T1000 (cell line): Measurements from ENCODE around the gene EPB41L1.

Experiments used
- DNase-seq: peaks from one replicate; lab custom pipeline; 2025; ENCODE audit warnings: mixed read lengths; lab: John Stamatoyannopoulos, UW

EPB41L1 gene

GRCh38 chr20:36193977-36194712 lies 39.6 kb downstream of the EPB41L1 start:
- no peak for DNase-seq

GRCh38 chr20:36196676-36197075 lies 42.1 kb downstream of the EPB41L1 start:
- no peak for DNase-seq

GRCh38 chr20:36197271-36197670 lies 42.7 kb downstream of the EPB41L1 start:
- DNase-seq, result no peak

DNA sequence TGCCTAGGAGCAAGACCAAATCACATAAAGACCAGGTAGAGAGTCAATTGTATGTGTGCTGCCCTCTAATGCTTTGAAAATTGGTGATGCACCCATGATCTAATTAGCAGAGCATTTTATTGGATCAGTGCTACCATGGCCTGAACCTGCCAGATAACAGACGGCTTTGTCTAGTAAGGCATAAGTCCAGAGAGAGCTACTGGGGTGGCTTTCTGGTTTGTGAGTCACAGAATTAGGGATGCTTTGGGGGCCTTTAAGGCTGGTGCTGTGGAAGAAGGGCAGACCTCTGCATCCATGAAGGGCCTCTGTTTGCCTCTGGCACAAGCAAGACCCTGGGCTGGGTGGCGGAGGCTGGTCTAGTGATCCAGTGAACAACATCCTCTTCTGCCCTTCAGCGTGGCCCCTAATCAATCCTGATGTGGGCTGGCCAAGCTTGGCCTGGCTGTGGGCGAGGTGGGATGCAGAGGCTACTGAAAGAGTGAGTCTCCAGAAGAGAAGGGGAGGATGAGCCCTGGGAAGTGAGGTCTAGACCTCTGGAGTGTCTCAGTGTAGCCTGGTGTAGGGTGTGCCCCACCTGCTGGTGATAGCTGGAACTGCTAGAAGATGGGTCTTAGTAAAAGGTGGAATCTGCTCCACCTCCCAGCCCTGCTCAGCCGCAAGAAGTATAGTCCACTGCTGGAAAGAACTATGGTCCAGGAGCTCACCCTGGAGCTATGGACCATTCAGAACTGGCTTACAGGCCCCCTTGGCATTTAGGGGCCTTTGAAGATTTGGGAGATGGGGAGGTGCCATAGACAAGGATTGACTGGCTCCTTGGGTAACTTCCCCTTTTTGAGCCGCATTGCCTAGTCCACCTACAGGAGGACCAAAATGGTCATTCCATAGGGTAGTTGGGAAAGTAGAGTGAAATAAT lies 45.1 kb downstream of the EPB41L1 start:
- peak; percentile 71 for DNase-seq

- no peak for DNase-seq
Measured at GRCh38 chr20:36200451-36200850, 45.9 kb downstream of the EPB41L1 start.

DNA sequence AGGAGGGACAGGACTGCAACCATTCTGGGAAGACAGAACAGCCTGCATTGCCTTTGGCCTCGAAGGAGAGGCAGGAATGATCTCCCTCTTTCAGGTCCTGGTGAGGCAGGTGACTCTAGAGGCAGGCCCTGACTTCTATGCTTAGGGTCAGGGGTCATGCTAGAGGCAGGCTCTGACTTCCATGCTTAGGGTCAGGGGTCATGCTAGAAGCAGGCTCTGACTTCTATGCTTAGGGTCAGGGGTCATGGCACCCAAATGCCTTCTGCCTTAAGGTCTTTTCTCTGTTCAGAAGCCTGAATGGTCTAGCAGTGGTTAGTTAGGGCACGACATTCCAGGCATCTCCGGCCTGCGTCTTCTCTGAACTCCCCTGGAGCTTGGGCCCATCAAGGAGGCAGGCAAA lies 46.7 kb downstream of the EPB41L1 start:
- DNase-seq, result no peak

DNA sequence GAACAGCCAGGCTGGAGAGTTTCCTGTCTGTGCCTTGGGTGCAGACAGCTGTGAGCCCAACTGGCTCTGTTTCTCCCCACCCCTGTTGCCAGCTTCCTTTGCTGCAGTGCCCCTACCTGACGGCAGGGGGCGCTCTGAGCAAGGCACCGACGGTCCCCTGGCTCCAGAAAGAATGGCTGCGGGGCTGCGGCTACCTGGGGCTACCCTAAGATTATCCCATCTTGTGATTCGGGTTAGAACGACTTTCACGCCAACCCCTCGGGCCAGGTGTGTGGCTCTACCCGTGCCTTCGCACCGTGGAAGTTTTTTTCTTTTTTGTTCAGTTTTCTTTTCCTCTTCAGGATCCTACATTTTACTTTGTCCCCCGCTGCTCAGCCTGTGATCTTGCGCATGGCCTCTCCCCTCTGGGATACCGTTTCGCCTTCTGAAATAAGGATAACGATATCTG lies 48.4 kb downstream of the EPB41L1 start:
- peak; percentile 57 for DNase-seq

GRCh38 chr20:36203861-36204260 lies 49.3 kb downstream of the EPB41L1 start:
- no peak for DNase-seq

GRCh38 chr20:36205026-36205425 lies 50.5 kb downstream of the EPB41L1 start:
- DNase-seq, result no peak

DNA sequence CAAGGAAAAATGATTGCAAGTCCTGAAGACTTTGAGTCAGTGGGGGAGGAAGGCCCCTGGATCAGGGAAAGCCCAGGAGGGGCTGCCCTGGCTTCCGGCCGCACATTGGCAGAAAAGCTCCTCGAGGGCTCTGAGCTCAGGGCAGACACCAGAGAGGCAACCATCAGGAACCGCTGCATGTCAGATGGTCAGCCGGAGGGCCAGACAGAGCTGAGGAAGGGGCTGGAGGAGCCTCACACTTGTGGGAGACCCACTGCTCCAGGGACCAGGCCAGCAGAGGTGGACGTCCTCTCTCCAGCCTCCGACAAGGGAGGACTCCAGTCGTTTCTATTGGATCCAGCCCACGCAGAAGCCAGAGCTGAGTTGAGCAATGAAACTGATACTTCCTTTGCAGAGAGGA lies 51.5 kb downstream of the EPB41L1 start:
- no peak for DNase-seq

DNA sequence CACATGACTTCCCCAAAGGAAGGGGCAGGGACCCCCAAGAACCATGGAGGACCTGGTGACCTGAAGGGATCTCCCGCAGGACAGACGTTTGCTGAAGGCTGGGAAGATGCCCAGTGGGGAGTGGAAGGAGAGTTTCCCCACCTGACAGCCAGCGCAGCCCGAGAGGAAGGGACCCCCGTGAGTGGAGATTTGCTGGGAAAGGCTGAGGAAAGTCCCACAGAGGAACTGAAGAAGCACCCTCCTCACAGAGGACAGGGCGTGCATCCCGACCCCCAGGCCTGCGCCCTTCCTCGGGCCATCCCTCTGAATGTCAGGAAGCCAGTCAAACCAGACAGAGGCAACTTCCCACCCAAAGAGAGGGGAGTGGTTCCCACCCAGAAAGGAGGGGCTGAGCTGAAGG lies 52.1 kb downstream of the EPB41L1 start:
- no peak for DNase-seq

DNA sequence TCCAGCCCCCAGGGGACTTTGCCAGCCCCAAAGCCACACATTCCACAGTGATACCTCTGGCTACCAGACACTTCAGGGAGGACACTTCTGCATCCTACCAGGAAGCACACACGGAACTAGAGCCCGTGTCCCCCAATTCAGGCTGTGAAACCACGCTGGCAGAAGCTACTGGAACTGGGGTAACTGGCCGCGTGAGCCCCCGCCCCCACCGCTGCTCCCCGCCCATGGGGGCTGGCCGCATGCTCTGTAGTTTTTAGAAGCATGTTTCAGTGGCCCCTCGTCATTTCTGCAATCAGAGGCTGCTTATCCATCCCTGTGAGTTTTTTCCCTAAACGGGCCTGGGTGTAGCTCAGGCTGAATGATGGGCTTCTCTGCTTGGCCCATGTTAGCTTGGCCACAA lies 53.1 kb downstream of the EPB41L1 start:
- no peak for DNase-seq

- DNase-seq, result no peak
Measured at GRCh38 chr20:36208257-36208656, 53.7 kb downstream of the EPB41L1 start.

GRCh38 chr20:36210436-36211021 lies 56.0 kb downstream of the EPB41L1 start:
- DNase-seq, result no peak

DNA sequence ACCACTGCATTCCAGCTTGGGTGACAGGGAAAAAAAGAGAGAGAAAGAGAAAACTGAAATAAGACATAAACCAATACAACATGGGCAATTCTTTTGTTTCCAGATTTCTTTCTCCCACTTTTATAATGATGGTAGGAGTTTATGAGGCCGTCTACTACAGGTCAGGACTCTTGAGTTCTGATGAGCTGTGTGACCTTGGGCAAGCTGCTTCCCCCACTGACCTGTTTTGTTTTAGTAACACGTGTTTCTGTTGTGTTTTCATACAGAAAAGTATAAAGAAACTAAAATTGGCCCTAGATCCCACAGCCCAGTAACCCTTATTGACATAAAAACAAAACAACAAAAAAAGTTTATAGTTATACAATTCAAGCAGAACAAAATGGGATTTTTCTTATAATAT lies 58.8 kb downstream of the EPB41L1 start:
- no peak for DNase-seq

GRCh38 chr20:36214684-36215256 lies 60.2 kb downstream of the EPB41L1 start:
- DNase-seq, result no peak

GRCh38 chr20:36215778-36216177 lies 61.2 kb downstream of the EPB41L1 start:
- DNase-seq, result no peak

DNA sequence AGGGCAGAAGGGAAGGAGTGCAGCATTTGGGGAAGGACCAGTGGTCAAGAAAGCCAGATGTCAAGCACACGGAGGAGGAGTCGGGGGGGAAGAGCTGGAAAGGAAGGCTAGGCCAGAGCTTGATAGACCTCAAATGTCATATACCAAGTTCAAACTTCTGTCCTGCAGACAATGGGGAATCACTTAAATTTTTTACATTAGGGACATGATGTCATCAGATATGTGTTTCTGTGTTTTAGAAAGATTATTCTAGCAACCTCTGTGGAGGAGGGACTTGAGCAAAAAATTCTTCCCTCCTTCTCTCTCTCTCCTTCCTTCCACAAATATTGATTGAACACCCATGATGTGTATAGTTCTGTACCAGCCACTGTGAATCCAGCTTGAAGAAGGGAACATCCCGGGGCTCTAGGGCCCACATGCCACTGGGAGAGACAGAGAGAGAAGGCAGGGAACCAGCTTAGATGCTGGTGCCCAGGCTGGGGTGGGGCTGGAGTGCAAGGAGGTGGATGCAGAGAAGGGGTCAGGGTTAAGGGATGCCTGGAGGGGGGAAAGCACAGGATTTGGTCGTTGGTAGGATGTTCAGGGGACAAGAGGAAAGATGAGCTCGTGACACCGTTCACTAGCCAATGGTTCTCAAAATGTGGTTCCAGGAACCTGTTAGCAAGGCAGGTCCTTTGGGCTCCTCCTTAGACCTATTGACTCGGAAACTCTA lies 61.9 kb downstream of the EPB41L1 start:
- no peak for DNase-seq

GRCh38 chr20:36217226-36217625 lies 62.7 kb downstream of the EPB41L1 start:
- no peak for DNase-seq

DNA sequence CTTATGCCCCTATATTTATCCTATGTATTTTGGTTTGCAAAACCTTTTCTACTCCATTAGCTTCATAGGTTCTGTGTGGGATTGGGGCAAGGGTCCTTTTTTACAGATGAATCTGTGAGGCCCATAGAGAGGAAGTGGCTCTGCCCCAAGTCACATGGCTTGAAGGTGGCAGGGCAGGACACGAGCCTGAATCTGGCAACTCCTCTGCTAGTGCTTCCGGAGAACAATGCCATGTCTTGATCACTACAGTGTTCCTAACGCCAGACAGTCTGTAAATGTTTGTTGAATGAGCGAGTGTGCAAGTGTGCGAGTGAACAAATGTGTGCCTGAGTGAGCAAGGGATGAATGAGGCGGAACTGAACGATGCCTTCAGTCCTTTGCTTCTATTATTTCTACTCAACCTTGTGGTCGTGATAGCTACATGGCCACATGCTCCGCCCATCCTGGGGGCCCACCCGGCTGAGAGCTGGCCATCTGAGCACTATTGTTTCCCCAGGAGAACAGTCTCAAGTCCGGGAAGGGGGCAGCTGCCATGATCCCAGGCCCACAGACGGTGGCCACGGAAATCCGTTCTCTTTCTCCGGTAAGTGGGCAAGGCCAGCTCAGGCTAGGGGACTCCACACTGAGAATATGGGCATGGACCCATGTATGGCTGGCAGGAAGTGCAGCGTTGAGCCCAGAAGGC lies 64.0 kb downstream of the EPB41L1 start:
- DNase-seq, result no peak

- no peak for DNase-seq
Measured at GRCh38 chr20:36219671-36220220, 65.2 kb downstream of the EPB41L1 start.
